NCI-H1092 (cell line): ENCODE results near the gene C15orf62.

ENCODE experiments used
- DNase-seq: peaks from one replicate; lab custom pipeline; 2025; lab: John Stamatoyannopoulos, UW

Gene C15orf62

DNA sequence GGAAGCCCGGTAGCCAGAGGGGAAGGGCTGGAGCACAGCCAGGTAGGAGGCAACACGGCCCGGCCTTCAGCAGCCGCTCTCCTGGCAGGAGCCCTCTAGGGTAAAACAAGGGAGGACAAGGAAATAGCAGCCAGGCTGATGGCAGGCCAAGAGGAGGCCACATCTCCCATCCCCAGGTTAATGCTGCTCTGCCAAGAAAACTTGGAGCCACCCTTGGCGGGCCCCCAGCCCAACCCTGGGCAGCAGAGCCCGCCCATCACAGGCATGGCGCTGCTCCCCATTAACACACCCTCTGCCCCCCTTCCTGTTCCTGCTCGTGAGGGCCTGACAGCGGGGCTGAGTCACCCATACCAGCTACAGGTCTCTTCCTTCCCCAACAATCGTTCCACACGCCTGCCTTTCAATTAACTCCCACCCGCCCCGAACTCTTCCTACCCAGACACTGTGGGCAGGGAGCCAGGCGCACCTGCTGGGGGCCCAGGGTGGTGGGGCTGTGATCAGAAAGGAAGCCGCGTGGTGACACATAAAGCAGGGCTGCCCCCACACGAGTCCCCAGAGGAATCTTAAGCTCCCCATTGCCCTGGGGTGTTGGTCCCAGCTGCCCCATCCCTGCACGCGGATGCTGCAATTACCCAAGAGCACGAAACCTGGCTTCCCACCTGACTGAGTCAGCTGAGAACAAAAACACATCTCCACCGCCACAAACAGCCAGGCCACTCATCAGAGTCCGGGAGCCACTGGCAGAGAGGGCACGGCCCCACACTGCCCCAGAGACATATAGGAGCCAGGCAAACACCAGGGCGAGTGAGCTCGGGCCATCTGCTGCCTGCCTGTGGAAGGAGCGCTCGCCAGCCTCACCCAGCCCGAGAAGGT is at the start of gene C15orf62:
TSS of gene C15orf62 (plus strand) at position 707 of the 873 bp plus-strand sequence. CDS start 516 bp downstream, outside the sequence.
- DNase-seq = peak; percentile 21

DNA sequence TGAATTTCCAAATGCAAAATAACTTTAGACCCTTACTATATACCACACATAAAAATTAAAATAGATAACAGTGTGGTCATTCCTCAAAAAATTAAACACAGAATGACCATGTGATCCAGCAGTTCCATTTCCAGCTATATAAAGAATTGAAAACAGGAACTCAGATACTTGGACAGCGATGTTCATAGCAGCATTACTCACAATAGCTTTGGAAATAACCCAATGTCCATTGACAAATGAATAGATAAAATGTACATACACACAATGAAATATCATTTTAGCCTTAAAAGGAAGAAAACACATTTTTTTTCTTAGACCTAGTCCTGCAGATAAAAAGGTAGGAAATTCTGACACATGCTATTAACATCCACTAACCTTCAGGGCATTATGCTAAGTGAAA is 48.1 kb upstream of the C15orf62 start:
- no peak for DNase-seq

DNA sequence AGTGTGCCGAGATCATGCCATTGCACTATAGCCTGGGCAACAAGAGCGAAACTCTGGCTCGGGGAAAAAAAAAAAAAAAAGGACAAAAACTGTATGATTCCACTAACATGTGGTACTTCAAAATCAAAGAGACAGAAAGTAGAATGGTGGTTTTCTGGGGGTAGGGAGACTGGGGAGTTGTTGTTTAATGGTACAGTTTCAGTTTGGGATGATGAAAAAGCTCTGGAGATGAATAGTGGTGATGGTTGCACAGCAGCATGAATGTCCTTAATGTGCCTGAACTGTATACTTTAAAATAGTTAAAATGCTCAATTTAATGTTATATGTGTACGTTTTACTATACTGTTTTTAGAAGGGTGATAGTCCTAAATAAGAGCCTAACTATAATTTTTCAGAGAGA is 47.4 kb upstream of the C15orf62 start:
- no peak for DNase-seq

GRCh38 chr15:40722934-40723333 is 46.8 kb upstream of the C15orf62 start:
- no peak for DNase-seq

DNA sequence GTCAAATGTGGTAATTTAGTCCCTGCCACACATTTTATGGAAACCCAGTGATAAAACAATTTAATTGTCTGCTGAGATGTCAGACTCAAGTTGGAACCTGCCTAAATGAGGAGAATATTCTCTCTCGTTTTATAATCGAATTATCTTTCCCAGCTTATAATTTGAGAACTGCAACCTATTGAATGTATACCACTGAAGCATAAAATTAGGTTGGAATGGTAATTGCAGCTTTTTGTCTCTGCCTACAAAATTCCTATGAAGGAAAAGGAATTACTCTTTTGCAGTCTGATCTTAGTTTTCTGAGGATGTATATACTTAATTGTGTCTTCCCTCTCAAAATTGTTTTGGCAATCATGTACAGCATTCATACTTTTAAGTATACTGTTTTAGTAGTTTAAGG is 45.9 kb upstream of the C15orf62 start:
- no peak for DNase-seq

DNA sequence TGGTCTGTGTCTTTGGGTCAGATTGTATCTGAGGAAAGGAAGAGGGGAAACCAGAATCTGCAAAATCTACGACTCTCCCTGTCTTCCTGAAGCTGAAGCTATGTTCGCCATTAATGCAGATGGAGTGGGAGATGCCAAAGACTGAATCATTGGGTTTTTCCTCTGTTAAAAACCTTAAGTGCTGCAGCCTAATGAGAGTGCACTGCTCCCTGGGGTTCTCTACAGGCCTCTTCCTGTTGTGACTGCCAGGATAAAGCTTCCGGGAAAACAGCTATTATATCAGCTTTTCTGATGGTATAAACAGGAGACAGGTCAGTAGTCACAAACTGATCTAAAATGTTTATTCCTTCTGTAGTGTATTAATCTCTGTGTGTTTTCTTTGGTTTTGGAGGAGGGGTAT is 38.7 kb upstream of the C15orf62 start:
- no peak for DNase-seq

DNA sequence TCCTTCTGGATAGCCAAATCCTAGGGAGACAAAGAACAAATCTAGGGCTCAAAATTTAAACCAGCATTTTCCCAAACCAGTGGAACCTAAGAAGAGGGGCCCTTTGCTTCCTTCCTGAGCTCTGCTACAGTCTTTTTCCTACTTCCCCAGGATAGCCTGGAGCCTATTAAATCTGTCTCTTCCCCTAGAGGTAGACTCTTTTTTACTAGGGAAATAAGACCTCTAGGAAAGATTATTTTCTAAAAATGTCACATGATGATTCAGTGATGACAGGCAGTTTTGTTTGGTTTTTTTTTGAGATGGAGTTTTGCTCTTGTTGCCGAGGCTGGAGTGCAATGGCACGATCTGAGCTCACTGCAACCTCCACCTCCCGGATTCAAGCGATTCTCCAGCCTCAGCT is 33.2 kb upstream of the C15orf62 start:
- DNase-seq = no peak

DNA sequence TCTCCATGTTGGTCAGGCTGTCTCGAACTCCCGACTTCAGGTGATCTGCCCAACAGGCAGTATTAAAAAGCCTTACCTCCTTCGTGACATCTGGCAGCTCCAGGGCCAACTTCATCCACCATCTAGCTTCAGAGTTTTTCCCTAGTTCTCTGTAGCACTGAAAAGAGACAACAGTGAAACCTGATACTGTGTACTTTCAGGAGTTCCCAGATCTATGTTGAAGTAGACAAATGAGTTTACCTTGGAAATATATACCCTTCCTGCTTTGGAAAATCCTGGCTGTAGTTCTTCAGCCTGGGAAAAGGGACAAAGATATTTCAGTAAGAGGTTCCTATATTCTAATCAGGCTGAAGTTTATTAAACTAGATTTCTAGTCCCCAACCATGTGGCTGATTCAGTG is 32.7 kb upstream of the C15orf62 start:
- no peak for DNase-seq

GRCh38 chr15:40739047-40739446 is 30.7 kb upstream of the C15orf62 start:
- DNase-seq = no peak

DNA sequence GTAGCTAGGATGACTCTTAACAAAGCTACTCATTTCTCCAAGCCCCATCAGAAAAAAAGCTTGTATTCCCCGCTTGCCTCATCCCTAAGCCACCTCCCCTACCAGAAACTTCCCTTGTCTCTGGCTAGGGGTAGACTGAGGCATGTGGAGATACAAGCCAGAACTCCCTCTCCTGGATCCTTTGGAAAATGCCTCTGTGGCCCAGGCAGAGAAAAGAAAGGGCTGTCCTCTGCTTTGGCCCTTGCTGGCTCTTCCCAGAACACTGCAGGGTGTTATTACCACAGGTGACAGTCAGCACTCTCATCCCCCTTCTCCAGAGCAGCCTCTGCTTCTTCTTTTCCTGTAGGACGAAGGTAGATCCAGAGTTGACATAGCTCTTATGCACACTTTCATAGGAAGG is 29.9 kb upstream of the C15orf62 start:
- no peak for DNase-seq

GRCh38 chr15:40743485-40743901 is 26.3 kb upstream of the C15orf62 start:
- no peak for DNase-seq

DNA sequence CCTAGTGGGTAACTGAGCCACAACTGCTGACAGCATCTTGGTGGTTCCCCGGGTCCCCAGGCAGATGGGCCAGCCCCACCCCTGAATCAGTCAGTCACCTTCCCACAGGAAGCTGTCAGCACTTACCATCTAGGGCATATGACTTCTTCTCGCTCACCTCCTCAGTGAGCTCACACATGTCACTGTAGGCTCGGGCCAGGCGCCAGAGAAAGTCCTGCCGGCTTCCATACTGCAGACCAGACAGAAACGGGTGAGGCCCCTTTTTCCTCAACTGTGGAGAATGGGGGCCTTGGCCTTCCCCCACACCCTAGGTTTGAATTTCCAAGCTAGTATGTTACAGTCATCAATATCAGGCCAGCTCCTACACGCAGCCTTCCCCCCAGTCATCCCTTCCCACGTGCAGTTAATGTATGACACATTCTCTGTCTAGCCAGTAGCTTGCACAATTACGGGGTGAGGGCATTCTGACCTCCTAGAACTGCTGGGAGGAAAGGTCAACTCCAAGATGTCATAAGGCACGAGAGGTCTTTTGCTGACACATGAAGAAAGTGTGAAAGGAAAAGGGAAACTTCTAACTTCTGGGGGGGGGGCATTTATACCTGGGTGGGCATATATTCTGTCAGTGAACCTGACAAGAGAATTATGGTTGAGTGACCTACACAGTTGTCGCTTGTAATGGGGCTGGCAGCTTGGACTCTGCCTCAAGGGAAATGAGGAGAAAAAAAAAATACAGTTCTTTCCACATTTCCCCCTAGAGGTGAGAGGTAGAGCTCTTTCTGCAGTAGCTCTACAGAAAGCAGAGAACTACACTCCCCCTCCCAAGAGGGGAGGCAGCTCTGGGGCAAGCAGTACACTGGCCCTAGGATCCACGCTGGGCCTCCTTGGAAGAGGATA is 25.6 kb upstream of the C15orf62 start:
- no peak for DNase-seq

DNA sequence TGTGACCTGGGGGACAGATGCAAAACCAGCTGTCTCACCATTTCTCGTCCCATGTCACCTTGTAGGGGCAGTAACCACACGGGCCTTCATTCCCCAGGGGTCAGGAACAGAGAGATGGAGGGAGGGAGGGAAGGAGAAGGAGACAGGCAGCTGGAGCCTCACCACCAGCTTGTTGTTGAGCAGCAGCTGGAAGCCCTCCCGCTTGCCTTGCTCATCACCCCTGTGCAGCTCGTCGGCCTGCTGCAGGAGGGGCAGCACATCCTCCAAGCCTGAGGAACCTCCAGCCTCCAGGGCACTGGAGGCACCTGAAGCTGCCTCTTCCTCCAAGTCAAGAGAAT is 25.0 kb upstream of the C15orf62 start:
- no peak for DNase-seq

DNA sequence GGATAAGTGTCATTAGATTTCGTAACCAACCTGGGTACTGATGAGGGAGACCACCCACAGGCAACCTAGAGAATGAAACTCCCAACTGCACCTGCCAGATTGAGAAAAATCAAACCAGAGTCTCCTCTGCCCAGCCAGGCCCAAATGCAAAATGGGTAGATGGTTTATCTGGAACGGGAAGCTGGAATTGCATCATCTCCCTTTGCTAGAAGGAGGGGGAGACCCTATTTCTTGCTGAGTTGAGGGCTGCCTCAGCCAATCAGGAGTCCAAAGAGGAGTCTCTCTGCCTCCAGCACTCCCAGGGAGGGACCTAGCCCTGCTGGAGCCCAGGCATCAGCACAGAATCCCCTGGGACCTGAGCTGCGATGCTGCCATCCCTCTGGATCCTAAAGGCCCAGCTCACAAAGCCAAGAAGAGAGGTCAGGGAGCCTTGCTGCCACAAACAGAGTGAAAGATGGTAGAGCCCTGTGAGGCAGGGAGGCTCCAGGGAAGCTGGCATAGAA is 22.8 kb upstream of the C15orf62 start:
- no peak for DNase-seq

DNA sequence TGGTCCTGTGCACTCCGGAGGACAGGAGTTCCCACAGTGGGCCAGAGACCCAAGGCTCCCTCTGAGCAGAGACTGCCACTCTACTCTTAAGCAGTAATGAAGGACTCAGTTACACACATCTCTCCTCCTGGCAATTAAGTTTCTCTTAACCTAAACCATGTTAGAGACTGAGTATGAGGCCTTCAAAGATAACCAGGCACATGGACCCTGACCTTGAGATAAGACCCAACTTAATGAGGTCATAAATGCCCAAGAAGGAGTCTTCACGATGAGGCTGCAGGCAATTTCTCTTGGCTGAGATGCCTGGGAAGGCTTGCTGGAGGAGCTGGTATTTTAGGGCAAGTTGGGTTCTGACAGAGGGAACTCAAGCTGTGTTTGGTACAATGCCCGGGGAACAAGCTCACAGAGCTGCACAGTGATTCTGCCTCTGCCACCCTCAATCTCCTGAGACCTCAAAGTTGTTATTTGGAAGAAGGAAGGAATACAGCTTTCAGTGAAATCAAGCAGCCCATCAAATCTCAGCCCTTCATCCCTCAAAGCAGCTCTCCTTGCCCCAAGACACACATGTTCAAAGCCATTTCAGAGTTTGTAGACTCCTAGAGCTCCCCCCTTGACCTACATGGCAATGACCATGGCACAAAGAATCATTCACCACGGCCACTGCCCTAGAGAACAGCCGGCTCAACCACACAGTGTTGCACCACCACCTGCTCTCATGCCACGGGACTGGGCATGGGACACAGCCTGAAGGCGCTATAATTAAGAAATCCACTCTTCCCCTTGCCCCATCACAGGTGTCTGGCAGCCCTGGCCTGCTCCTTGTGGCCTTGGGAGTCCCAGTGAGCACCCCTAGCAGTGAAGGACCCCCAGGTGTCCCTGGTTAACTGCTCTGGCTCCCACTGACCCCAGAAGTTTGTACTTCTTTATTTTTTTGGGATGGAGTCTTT is 21.8 kb upstream of the C15orf62 start:
- DNase-seq = no peak

- DNase-seq = no peak
These were observed 20.6 kb upstream of the C15orf62 start for GRCh38 chr15:40749151-40749630.

DNA sequence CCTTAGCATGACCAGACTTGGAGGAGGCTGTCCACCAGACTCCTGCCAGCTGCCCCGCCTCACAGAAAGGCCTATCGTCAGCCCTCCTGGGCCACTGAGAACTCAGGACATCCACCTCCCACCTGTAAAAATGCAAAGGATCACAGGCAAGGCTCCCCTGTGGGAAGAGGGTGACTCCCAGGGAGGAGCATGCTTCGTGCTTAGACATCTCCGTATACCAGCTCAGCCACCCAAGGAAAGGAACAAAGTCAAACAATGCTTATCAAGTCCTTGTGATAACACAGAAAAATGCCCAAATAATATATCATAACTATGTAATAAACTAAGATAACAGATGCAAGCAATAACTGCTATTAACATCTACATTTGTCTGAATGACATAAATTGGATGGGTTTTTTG is 18.9 kb upstream of the C15orf62 start:
- DNase-seq = no peak

DNA sequence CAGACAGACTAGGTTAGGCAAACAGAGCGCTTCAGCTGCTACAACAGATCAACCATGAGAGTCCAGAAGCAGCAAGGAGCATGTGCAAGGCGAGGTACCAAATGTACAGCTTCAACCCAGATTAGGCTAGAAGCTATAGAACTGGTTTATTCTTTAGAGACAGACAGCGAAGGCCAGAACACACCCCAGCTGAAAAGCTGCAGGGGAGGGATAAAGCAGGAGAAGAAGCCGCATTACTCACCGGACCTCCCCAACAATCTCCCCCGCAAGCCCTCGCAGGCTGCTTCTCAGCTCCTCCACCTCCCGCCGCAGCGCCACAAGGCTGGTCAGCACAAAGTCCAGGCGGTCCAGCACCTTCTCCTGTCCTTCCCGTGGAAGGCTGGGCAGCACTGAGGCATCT is 18.0 kb upstream of the C15orf62 start:
- no peak for DNase-seq

GRCh38 chr15:40754574-40754882 is 15.3 kb upstream of the C15orf62 start:
- DNase-seq = no peak

DNA sequence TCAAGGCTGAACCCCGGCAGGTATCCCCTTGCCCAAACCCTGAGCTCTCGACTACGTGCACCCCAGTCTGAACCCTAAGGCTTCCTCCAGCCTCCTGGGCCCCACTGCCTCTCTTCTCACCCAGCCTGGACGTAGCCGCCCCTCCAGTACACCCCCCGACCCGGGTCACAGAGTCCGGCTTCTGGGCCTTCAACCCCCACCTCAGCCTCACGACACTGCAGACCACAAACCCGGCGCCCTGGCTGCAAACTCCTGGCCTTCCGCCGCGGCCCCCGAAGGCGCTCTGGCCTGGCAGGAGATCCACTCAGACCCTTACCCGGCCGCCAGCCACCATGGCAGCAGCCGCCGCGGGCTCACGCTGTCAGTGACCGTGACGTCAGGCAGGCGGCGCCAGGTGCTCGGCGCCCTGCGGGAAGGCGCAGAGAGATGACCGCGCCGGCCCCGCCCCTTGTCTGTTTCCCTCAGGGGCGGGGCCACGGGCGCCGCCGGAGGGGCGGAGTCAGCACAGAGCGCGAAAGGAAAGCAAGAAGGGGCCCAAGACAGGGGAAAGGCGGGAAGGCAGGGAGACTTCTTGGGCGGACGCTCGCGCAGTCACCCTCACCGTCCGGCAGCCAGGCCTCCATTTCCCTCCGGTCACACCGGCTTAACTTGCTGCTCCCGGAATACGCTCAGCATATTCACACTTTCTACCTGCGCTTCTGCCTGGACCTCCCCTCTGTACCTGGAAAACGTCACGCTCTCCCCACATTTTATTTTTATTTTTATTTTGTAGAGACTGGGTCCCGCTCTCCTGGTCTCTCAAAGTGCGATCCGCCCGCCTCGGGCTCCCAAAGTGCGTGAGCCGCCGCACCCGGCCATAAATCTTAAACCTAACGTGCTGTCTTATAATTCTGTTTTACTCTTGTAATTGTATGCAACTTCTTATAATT is 14.6 kb upstream of the C15orf62 start, which contains the start of gene RMDN3:
TSS of gene RMDN3 (minus strand) at position 372 of the 929 bp plus-strand sequence. CDS start 471 bp downstream, outside the sequence.
- DNase-seq = peak; percentile 81

- no peak for DNase-seq
These were observed 14.0 kb upstream of the C15orf62 start for GRCh38 chr15:40755812-40756208.
